A549 (cell line): Measurements from ENCODE around the gene NPIPB4.
"Not testable (repeated sequence)": the region's sequence is repeated elsewhere in the genome, so short reads cannot be mapped to it uniquely, and the experiment has no call there.

ENCODE experiments used
- CEBPB ChIP-seq, 2 experiments: fragments of >200 bp in 1 of 2; sonication (Bioruptor Twin) in 1 of 2; formaldehyde crosslinking in 1 of 2; IDR thresholded peaks; 2 replicates each; pipeline ENCODE4 v1.6.1; 2012 to 2016
- CHD4 ChIP-seq: fragments of 200-600 bp; sonication (generic); IDR thresholded peaks from 2 replicates; pipeline ENCODE4 v1.6.1; 2016; ENCODE audit warnings: antibody characterized with exemption, mild to moderate bottlenecking, borderline replicate concordance
- EP300 ChIP-seq, 2 experiments: fragments of >200 bp; sonication (Bioruptor Twin); formaldehyde crosslinking; IDR thresholded peaks; 2 replicates in 1 of 2; 3 replicates in 1 of 2; pipeline ENCODE4 v1.6.1; 2016 to 2017
- FOSL2 ChIP-seq, 2 experiments: fragments of 450-650 bp in 1 of 2; fragments of >200 bp in 1 of 2; sonication (Bioruptor Twin) in 1 of 2; formaldehyde crosslinking; IDR thresholded peaks; 2 replicates each; pipeline versions ENCODE4 v1.5.0 to v1.6.1; 2016 to 2020; ENCODE audit warnings: mild to moderate bottlenecking in 1 of 2, moderate library complexity in 1 of 2
- HDAC2 ChIP-seq: fragments of 200-600 bp; sonication (generic); IDR thresholded peaks from 2 replicates; pipeline ENCODE4 v1.6.1; 2016
- HES2 ChIP-seq: fragments of >200 bp; sonication (Bioruptor Twin); formaldehyde crosslinking; IDR thresholded peaks from 2 replicates; pipeline ENCODE4 v1.6.1; 2016
- HMGXB4 ChIP-seq: fragments of 250-450 bp; sonication (Bioruptor Pico); IDR thresholded peaks from 2 replicates; pipeline ENCODE4 v1.5.0; 2021; ENCODE audit warnings: mild to moderate bottlenecking, moderate library complexity, borderline replicate concordance
- HOXA7 ChIP-seq: fragments of 250-450 bp; sonication (Bioruptor Pico); IDR thresholded peaks from 2 replicates; pipeline ENCODE4 v1.5.0; 2020; ENCODE audit warnings: mild to moderate bottlenecking, moderate library complexity
- NPAS2 ChIP-seq: fragments of 250-450 bp; sonication (Bioruptor Pico); IDR thresholded peaks from 2 replicates; pipeline ENCODE4 v1.8.0; 2022; ENCODE audit warnings: mild to moderate bottlenecking, moderate library complexity, borderline replicate concordance
- POLR2A ChIP-seq: IDR thresholded peaks from 2 replicates; pipeline ENCODE4 v1.6.1; 2012; ENCODE audit warnings: mild to moderate bottlenecking, low read length
- SMC3 ChIP-seq: fragments of >200 bp; sonication (Bioruptor Twin); formaldehyde crosslinking; IDR thresholded peaks from 3 replicates; pipeline ENCODE4 v1.6.1; 2018; ENCODE audit warnings: inconsistent platforms
- ZFP36 ChIP-seq: fragments of 450-650 bp; IDR thresholded peaks from 2 replicates; pipeline ENCODE4 v1.6.1; 2014; ENCODE audit warnings: borderline replicate concordance; ENCODE audit not compliant: partially characterized antibody
- TF ChIP-seq, protein P1 (sequence below): fragments of >200 bp; sonication (Bioruptor Twin); formaldehyde crosslinking; IDR thresholded peaks from 3 replicates; pipeline ENCODE4 v1.5.1; 2016
- TF ChIP-seq, protein P2 (sequence below): IDR thresholded peaks from 2 replicates; pipeline ENCODE4 v1.6.1; 2012

- TF ChIP-seq POLR2A; SMC3; EP300 (IDR thresholded peaks at IDR 0.05); FOSL2 (IDR thresholded peaks at IDR 0.05); FOSL2 (CRISPR knock-in tag; IDR thresholded peaks at IDR 0.05); CEBPB (IDR thresholded peaks at IDR 0.05); CHD4; HMGXB4 (CRISPR knock-in tag); ZFP36; NPAS2 (CRISPR knock-in tag); HDAC2; HES2; HOXA7 (CRISPR knock-in tag): not testable (repeated sequence)
- TF ChIP-seq, protein P1, sequence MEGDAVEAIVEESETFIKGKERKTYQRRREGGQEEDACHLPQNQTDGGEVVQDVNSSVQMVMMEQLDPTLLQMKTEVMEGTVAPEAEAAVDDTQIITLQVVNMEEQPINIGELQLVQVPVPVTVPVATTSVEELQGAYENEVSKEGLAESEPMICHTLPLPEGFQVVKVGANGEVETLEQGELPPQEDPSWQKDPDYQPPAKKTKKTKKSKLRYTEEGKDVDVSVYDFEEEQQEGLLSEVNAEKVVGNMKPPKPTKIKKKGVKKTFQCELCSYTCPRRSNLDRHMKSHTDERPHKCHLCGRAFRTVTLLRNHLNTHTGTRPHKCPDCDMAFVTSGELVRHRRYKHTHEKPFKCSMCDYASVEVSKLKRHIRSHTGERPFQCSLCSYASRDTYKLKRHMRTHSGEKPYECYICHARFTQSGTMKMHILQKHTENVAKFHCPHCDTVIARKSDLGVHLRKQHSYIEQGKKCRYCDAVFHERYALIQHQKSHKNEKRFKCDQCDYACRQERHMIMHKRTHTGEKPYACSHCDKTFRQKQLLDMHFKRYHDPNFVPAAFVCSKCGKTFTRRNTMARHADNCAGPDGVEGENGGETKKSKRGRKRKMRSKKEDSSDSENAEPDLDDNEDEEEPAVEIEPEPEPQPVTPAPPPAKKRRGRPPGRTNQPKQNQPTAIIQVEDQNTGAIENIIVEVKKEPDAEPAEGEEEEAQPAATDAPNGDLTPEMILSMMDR, result not testable (repeated sequence)
- TF ChIP-seq, protein P2, sequence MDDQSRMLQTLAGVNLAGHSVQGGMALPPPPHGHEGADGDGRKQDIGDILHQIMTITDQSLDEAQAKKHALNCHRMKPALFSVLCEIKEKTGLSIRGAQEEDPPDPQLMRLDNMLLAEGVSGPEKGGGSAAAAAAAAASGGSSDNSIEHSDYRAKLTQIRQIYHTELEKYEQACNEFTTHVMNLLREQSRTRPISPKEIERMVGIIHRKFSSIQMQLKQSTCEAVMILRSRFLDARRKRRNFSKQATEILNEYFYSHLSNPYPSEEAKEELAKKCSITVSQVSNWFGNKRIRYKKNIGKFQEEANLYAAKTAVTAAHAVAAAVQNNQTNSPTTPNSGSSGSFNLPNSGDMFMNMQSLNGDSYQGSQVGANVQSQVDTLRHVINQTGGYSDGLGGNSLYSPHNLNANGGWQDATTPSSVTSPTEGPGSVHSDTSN, result not testable (repeated sequence)
Measured at GRCh38 chr16:21793310-21793709, 64.2 kb downstream of the NPIPB4 start.
